Spinal cord (tissue), 10 donors: ENCODE measurements around the gene SIGLEC10. TPM values are rescaled to one million over a fixed set of nuclear protein-coding genes. Genes with fewer than 3 reads are reported as not detected.

Source experiments
- DNase-seq, 6 donors: peaks; one replicate each; pipeline versions ENCODE4 v3.0.0 to v3.0.0-alpha.2; 2013 to 2015; ENCODE audit warnings: low spot score in 6 of 6, low read depth in 4 of 6
- H3K27ac ChIP-seq: one replicate; pipeline ENCODE4 v1.5.1; 2013; ENCODE audit warnings: low read depth, low read length, control low read depth
- H3K27me3 ChIP-seq: one replicate; pipeline ENCODE4 v1.6.1; 2013; ENCODE audit warnings: low read length; ENCODE audit not compliant: control insufficient read depth, insufficient read depth
- H3K36me3 ChIP-seq: one replicate; pipeline ENCODE4 v1.6.1; 2013; ENCODE audit warnings: low read length; ENCODE audit not compliant: control insufficient read depth, insufficient read depth
- H3K4me1 ChIP-seq: one replicate; pipeline ENCODE4 v1.6.1; 2013; ENCODE audit warnings: low read length; ENCODE audit not compliant: control insufficient read depth, insufficient read depth
- H3K4me3 ChIP-seq: one replicate; pipeline ENCODE4 v1.5.1; 2013; ENCODE audit warnings: low read depth, low read length, control low read depth
- H3K9me3 ChIP-seq: one replicate; pipeline ENCODE4 v1.6.1; 2013; ENCODE audit warnings: low read length; ENCODE audit not compliant: control insufficient read depth, insufficient read depth
- WGBS: methylation state at CpG from one replicate; pipeline ENCODE4 v1.1.5; 2013; ENCODE audit warnings: missing lambda C conversion rate; ENCODE audit not compliant: insufficient coverage; 5-methylcytosine and 5-hydroxymethylcytosine counted together
- polyA plus RNA-seq, 2 donors: library from polyadenylated mRNA; unstranded; fragments of 120-200 nt; gene quantifications; one replicate each; pipeline ENCODE4 v1.2.1, GENCODE V29; 2013; ENCODE audit not compliant: insufficient read length in 2 of 2
- small RNA-seq: library from RNA; depleted of rRNA; stranded (forward); fragments of <200 nt; gene quantifications from one replicate; pipeline ENCODE3, GENCODE V24; 2014; ENCODE audit warnings: low replicate concordance
- total RNA-seq, 2 donors: library from RNA; depleted of rRNA in 1 of 2; stranded (reverse); fragments of 120-200 nt in 1 of 2; fragments of >200 nt in 1 of 2; gene quantifications; one replicate each; pipeline versions ENCODE4 v1.2.3 to v1.2.4, GENCODE V29; 2013 to 2014
- donor health status: healthy.

SIGLEC10 gene
- total and polyA plus RNA-seq, 4 donors: 3.1 to 7.1 (median 5.1) TPM

GRCh38 chr19:51367255-51367564, 50.2 kb downstream of the SIGLEC10 start:
- DNase-seq: no peak
- Histone ChIP-seq H3K27me3 (no peaks in the 10 kb centered on the region), H3K36me3 (no peaks in the 10 kb centered on the region), H3K27ac (peak overlapping the region; percentile 97), H3K9me3 (no peaks in the 10 kb centered on the region), H3K4me1 (peaks cover 38% of the 10 kb centered on the region), H3K4me3 (peak overlapping the region; percentile 92)
- WGBS: 0% methylated on average over 9 of the region's 15 CpGs

- WGBS: under 1% methylated on average over 44 of the region's 54 CpGs
- peak overlapping the region; percentile 97 for H3K27ac ChIP-seq
- H3K9me3 ChIP-seq: no peaks in the 10 kb centered on the region
- H3K4me3 ChIP-seq: peak overlapping the region; percentile 92
- H3K4me1 ChIP-seq: peaks cover 38% of the 10 kb centered on the region
- no peaks in the 10 kb centered on the region for H3K27me3 ChIP-seq
- H3K36me3 ChIP-seq: no peaks in the 10 kb centered on the region
- DNase-seq: peak; percentile 94 to 99 (median 96)
Observed at GRCh38 chr19:51366389-51367254, 50.8 kb downstream of the SIGLEC10 start.

- no peaks in the 10 kb centered on the region for H3K36me3 ChIP-seq
- peak in 2 of 6 donors; percentile 24 to 26 for DNase-seq
- H3K4me1 ChIP-seq: peaks cover 38% of the 10 kb centered on the region
- H3K9me3 ChIP-seq: no peaks in the 10 kb centered on the region
- peak within 1 kb of the TSS; percentile 97 for H3K27ac ChIP-seq
- 0% methylated on average over 16 of the region's 27 CpGs for WGBS
- peak within 1 kb of the TSS; percentile 92 for H3K4me3 ChIP-seq
- no peaks in the 10 kb centered on the region for H3K27me3 ChIP-seq
Observed at GRCh38 chr19:51365965-51366388, 51.5 kb downstream of the SIGLEC10 start, which contains the start of gene ETFB. TSS of gene ETFB (minus strand) at chr19:51366388. CDS start at chr19:51366326, 62 bp downstream.

- Histone ChIP-seq H3K27me3 (no peaks in the 10 kb centered on the region), H3K4me1 (peaks cover 38% of the 10 kb centered on the region), H3K27ac (peak overlapping the region; percentile 90), H3K9me3 (no peaks in the 10 kb centered on the region), H3K36me3 (no peaks in the 10 kb centered on the region), H3K4me3 (peak overlapping the region; percentile 92)
- DNase-seq: peak in 3 of 6 donors; percentile 6 to 44 (median 42)
- 9% methylated on average over 10 of the region's 10 CpGs for WGBS
Observed at GRCh38 chr19:51365211-51365964, 52.1 kb downstream of the SIGLEC10 start.

GRCh38 chr19:51364200-51365106, 53.0 kb downstream of the SIGLEC10 start:
- Histone ChIP-seq H3K27ac (no peak overlapping the region), H3K27me3 (no peaks in the 10 kb centered on the region), H3K4me1 (peaks cover 38% of the 10 kb centered on the region), H3K4me3 (no peak overlapping the region), H3K9me3 (no peaks in the 10 kb centered on the region), H3K36me3 (no peaks in the 10 kb centered on the region)
- no peak for DNase-seq
- WGBS: 80% methylated on average over 13 of the region's 15 CpGs

GRCh38 chr19:51361239-51361638, 56.2 kb downstream of the SIGLEC10 start:
- Histone ChIP-seq H3K36me3 (no peaks in the 10 kb centered on the region), H3K27me3 (no peaks in the 10 kb centered on the region), H3K27ac (no peak overlapping the region), H3K4me1 (peaks cover 17% of the 10 kb centered on the region), H3K4me3 (no peak overlapping the region), H3K9me3 (no peaks in the 10 kb centered on the region)
- 80% methylated on average over 13 of the region's 13 CpGs for WGBS
- DNase-seq: no peak

Small RNA genes within 50 kb of the gene (small RNA-seq; reads per million reads assigned to genes)
- gene AC020914.5: not detected

Other genes with a start within 250 kb of the SIGLEC10 start
- gene CD33, start 192.6 kb downstream of the SIGLEC10 start, total RNA-seq: 1 to 10 TPM; 3.0 to 3.9 TPM
- gene CD33, start 192.6 kb downstream of the SIGLEC10 start, polyA plus RNA-seq: 1 to 10 TPM; 2.9 TPM
- gene SIGLECL1, start 166.6 kb downstream of the SIGLEC10 start, total RNA-seq: not detected
- not detected for gene SIGLECL1, start 166.6 kb downstream of the SIGLEC10 start, polyA plus RNA-seq
- 10 to 100 TPM; 12.1 to 15.3 TPM for gene IGLON5, start 106.0 kb downstream of the SIGLEC10 start, total RNA-seq
- gene IGLON5, start 106.0 kb downstream of the SIGLEC10 start, polyA plus RNA-seq: 100 to 1,000 TPM; 154 to 160 TPM
- 1 to 10 TPM; 2.6 to 6.7 TPM for gene VSIG10L, start 75.5 kb downstream of the SIGLEC10 start, total RNA-seq
- gene VSIG10L, start 75.5 kb downstream of the SIGLEC10 start, polyA plus RNA-seq: 10 to 100 TPM in 1 of 2 donors, 1 to 10 TPM in 1; 10.0 to 12.7 TPM
- 100 to 1,000 TPM in 1 of 2 donors, 10 to 100 TPM in 1; 40.2 to 196 TPM for gene ETFB, start 51.3 kb downstream of the SIGLEC10 start, total RNA-seq
- 100 to 1,000 TPM in 1 of 2 donors, 10 to 100 TPM in 1; 87.4 to 107 TPM for gene ETFB, start 51.3 kb downstream of the SIGLEC10 start, polyA plus RNA-seq
- gene CLDND2, start 48.6 kb downstream of the SIGLEC10 start, total RNA-seq: 1 to 10 TPM in 1 of 2 donors, not detected in 1; 7.9 TPM
- gene CLDND2, start 48.6 kb downstream of the SIGLEC10 start, polyA plus RNA-seq: 1 to 10 TPM; 5.9 to 7.6 TPM
- gene NKG7, start 45.0 kb downstream of the SIGLEC10 start, total RNA-seq: 1 to 10 TPM in 1 of 2 donors, under 1 TPM in 1; 0.44 to 6.0 TPM
- under 1 TPM in 1 of 2 donors, not detected in 1; 0.69 TPM for gene NKG7, start 45.0 kb downstream of the SIGLEC10 start, polyA plus RNA-seq
- not detected for gene LIM2, start 29.7 kb downstream of the SIGLEC10 start, total RNA-seq
- not detected for gene LIM2, start 29.7 kb downstream of the SIGLEC10 start, polyA plus RNA-seq
- not detected for gene C19orf84, start 27.1 kb downstream of the SIGLEC10 start, total RNA-seq
- not detected for gene C19orf84, start 27.1 kb downstream of the SIGLEC10 start, polyA plus RNA-seq
- 1 to 10 TPM; 2.0 to 3.6 TPM for gene SIGLEC8, start 40.8 kb upstream of the SIGLEC10 start, total RNA-seq
- 1 to 10 TPM; 3.8 to 4.7 TPM for gene SIGLEC8, start 40.8 kb upstream of the SIGLEC10 start, polyA plus RNA-seq
- gene CEACAM18, start 60.9 kb upstream of the SIGLEC10 start, total RNA-seq: not detected
- not detected for gene CEACAM18, start 60.9 kb upstream of the SIGLEC10 start, polyA plus RNA-seq
- under 1 TPM in 1 of 2 donors, not detected in 1; 0.06 TPM for gene SIGLEC12, start 84.2 kb upstream of the SIGLEC10 start, total RNA-seq
- gene SIGLEC12, start 84.2 kb upstream of the SIGLEC10 start, polyA plus RNA-seq: not detected
- gene SIGLEC6, start 114.0 kb upstream of the SIGLEC10 start, total RNA-seq: under 1 TPM in 1 of 2 donors, not detected in 1; 0.11 TPM
- gene SIGLEC6, start 114.0 kb upstream of the SIGLEC10 start, polyA plus RNA-seq: not detected
- 10 to 100 TPM in 1 of 2 donors, 1 to 10 TPM in 1; 8.5 to 12.4 TPM for gene ZNF175, start 153.6 kb upstream of the SIGLEC10 start, total RNA-seq
- 10 to 100 TPM; 12.4 to 17.8 TPM for gene ZNF175, start 153.6 kb upstream of the SIGLEC10 start, polyA plus RNA-seq
- gene SIGLEC5, start 212.8 kb upstream of the SIGLEC10 start, total RNA-seq: 1 to 10 TPM in 1 of 2 donors, under 1 TPM in 1; 0.44 to 1.6 TPM
- gene SIGLEC5, start 212.8 kb upstream of the SIGLEC10 start, polyA plus RNA-seq: under 1 TPM in 1 of 2 donors, not detected in 1; 0.22 TPM
- gene SIGLEC14, start 229.2 kb upstream of the SIGLEC10 start, total RNA-seq: 1 to 10 TPM; 1.0 to 1.1 TPM
- gene SIGLEC14, start 229.2 kb upstream of the SIGLEC10 start, polyA plus RNA-seq: 1 to 10 TPM; 3.0 to 3.5 TPM